IMR-90 (cell line): ENCODE results near the gene PLCG2.

Experiments
- CEBPB ChIP-seq: IDR thresholded peaks from 2 replicates; pipeline ENCODE4 v1.6.1; 2012; ENCODE audit warnings: low read depth, low read length, improper control_type of control experiment
- CHD1 ChIP-seq: IDR thresholded peaks from 2 replicates; pipeline ENCODE4 v1.6.1; 2012; ENCODE audit warnings: low read depth, low read length, improper control_type of control experiment
- CTCF ChIP-seq: conservative IDR thresholded peaks from 2 replicates; pipeline ENCODE4 v1.5.1; 2012; ENCODE audit warnings: mild to moderate bottlenecking, low read depth, low read length, improper control_type of control experiment
- ELK1 ChIP-seq: fragments of 150-350 bp; IDR thresholded peaks from 2 replicates; pipeline ENCODE4 v1.6.1; 2016; ENCODE audit warnings: low read depth, mild to moderate bottlenecking, low read length, moderate library complexity, borderline replicate concordance
- FOS ChIP-seq: fragments of 150-350 bp; IDR thresholded peaks from 2 replicates; pipeline ENCODE4 v1.6.1; 2016; ENCODE audit warnings: low read depth, low read length
- MAFK ChIP-seq: IDR thresholded peaks from 2 replicates; pipeline ENCODE4 v1.6.1; 2012; ENCODE audit warnings: low read depth, low read length, improper control_type of control experiment
- POLR2A ChIP-seq: IDR thresholded peaks from 2 replicates; pipeline ENCODE4 v1.6.1; 2012; ENCODE audit warnings: mild to moderate bottlenecking, low read depth, low read length
- RAD21 ChIP-seq: IDR thresholded peaks from 2 replicates; pipeline ENCODE4 v1.6.1; 2012; ENCODE audit warnings: low read length, improper control_type of control experiment
- RCOR1 ChIP-seq: IDR thresholded peaks from 2 replicates; pipeline ENCODE4 v1.6.1; 2012; ENCODE audit warnings: mild to moderate bottlenecking, low read length, improper control_type of control experiment; ENCODE audit not compliant: insufficient replicate concordance
- SMC3 ChIP-seq: fragments of 150-350 bp; IDR thresholded peaks from 2 replicates; pipeline ENCODE4 v1.6.1; 2016; ENCODE audit warnings: low read depth, mild to moderate bottlenecking, antibody characterized with exemption, low read length, moderate library complexity
- USF2 ChIP-seq: fragments of 150-350 bp; IDR thresholded peaks from 2 replicates; pipeline ENCODE4 v1.6.1; 2017; ENCODE audit warnings: mild to moderate bottlenecking, antibody characterized with exemption, low read length, low read depth

GRCh38 chr16:81880816-81881215, 101.7 kb downstream of the PLCG2 start:
- TF ChIP-seq CTCF (no peak), RAD21 (no peak), CEBPB (no peak), CHD1 (no peak), POLR2A (no peak), SMC3 (no peak), USF2 (no peak), ELK1 (no peak), FOS (no peak), RCOR1 (no peak), MAFK (no peak)
